ENCODE data around the gene PNMA6F.
"Not testable (repeated sequence)": the region's sequence is repeated elsewhere in the genome, so short reads cannot be mapped to it uniquely, and the experiment has no call there.

PNMA6F gene

DNA sequence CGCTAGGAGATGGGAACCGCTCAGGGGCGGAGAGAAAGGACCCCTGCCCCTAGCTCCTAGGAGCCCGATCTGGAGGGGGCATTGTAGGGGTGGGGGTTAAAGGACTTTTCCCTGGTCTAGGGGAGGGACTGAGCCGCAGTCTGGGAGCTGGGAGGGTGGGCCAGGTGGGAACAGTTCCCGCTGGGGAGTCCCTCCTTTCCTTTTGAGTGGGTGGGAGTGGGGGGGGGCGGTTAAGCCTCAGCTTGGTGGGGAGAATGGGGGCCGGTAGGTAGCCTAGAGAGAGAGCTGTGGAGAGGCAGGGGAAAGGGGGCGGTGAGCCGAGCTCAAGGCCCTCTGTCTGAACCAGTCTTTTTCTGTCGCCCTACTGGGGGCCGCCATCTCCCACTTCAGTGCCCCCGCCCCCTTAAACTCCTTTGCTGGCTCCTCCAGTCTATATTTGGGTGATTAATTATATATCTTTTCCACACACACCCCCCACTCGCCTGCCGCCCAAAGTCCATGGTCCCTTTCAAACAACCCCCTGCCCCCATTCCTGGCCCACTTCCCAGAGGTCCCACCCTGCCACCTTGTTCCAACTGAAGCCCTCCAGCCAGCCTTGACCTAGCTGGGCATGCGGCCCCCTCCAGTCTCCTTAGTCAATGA lies 13.2 kb upstream of the PNMA6F start:
- no peak for DNase-seq (ENCODE audit: low read depth)

DNA sequence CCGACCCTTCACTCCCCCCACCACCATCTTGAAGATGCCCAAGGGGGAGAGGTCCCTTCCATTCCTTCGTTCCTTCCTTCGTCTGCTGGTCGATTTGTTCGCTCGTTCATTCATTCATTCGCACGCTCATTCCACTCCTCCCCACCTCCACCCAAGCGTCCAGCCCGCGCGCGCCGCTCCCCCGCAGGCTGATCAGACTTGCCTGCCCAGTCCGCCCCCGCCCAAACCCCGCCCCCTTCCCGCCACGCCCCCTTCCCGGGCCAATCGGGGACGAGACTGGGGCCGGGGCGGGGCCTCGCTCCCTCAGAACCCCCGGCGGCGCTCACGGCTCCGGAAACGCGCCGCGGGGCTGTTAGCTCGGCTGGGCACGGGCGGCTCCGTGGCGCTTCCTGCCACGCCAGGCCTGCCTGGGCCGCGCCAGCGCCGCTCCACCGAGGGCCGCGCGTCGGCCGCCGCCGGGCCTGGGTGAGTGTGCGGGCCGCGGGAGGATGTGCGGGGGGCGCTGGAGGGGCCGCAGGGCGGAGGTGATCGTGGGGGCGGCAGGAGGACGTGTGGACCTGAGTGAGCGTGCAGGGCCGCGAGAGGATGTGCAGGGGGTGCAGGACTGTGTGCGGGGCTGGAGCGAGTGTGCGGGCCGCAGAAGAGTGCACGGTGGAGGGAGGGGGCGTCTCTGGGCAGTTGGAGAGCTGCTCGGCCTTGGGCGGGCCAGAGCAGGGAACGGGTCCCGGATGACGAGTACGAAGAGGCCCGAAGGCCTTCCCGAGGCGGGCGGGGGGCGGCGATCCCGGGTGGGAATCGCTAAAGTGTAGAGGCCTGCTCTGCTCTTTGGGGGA lies 12.5 kb upstream of the PNMA6F start, which contains the start of gene ZNF275:
Gene ZNF275, plus strand, starts transcription at position 333 of the 833 bp plus-strand sequence. CDS start 2,527 bp downstream, outside the sequence.
- DNase-seq (ENCODE audit: low read depth) = peak; percentile 76

DNA sequence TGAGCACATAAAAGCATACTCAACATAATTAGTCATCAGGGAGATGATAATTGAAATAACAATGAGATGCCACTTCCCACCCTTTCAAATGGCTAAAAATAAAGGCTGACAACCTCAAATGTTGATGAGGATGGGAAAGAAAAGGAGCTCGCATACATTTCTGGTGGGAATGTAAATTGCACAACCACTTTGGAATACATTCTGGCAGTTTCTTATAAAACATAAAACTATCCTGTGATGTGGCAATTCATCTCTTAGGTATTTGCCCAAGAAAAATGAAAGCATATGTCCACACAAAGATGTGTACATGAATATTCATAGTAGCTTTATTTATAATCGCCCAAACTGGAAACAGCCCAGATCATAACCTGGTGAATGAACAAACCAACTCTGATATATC lies 11.7 kb upstream of the PNMA6F start:
- no peak for DNase-seq (ENCODE audit: low read depth)

DNA sequence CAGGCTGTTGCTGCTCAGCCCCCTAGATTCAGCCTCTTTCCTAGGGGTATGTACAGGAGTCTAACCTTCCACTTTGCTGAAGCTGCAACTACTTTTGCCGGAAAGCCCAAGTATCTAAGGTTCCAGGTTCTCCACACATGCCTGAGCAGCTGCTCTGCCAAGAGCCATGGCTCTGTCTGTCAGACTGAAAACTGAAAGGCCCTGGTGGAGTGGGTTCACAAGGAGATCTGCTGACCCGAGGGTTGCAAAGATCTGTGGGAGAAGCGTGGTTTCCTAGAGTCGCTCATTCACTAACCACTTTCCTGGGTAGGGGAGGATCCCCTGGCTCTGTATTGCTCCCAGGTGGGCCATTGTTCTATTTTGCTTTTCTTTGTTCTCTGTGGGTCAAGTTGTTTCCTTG lies 6.0 kb upstream of the PNMA6F start:
- no peak for DNase-seq (ENCODE audit: low read depth)

DNA sequence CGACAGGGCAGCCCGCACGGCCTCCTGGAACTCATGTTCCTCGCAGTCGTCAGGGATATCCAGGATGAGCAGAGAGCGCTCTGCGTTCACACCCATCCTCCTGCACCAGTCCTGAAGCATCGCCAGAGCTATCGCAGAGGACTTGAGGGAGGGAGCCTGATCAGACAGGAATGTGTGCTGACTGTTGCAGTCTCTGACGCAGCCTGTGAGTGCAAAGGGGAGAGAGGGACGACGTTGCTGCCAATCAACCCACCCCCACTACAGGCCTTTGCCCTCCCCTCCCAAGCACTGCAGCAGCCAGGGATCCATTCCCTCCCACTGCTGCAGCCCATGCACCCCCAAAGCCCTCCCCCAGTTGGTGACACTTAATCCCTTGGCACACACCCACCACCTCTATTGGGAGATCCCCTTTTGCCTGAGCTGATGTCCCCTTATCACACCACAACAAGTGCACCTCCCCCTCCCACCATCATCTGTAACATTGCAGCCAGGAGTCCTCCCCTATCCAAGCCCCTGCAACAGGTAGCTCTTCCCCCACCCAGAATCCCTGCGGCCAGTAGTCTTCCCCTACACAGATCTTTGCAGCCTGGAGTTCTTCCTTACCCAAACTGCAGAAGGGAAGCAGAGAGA lies 897 bp downstream of the PNMA6F start:
- no peak for DNase-seq (ENCODE audit: low read depth)

DNA sequence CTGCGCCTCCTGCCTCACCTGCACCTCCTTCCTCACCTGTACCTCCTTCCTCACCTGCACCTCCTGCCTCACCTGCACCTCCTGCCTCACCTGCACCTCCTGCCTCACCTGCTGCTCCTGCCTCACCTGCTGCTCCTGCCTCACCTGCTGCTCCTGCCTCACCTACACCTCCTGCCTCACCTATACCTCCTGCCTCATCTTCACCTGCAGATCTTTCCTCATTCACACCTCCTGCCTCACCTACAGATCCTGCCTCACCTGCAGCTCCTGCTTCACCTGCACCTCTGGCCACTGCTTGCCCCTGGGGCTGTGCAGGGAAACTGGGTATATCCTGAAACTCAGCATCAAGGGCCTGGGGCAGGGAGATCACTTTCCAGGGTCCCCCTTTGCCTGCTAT lies 1.5 kb downstream of the PNMA6F start:
- DNase-seq (ENCODE audit: low read depth) = not testable (repeated sequence)

DNA sequence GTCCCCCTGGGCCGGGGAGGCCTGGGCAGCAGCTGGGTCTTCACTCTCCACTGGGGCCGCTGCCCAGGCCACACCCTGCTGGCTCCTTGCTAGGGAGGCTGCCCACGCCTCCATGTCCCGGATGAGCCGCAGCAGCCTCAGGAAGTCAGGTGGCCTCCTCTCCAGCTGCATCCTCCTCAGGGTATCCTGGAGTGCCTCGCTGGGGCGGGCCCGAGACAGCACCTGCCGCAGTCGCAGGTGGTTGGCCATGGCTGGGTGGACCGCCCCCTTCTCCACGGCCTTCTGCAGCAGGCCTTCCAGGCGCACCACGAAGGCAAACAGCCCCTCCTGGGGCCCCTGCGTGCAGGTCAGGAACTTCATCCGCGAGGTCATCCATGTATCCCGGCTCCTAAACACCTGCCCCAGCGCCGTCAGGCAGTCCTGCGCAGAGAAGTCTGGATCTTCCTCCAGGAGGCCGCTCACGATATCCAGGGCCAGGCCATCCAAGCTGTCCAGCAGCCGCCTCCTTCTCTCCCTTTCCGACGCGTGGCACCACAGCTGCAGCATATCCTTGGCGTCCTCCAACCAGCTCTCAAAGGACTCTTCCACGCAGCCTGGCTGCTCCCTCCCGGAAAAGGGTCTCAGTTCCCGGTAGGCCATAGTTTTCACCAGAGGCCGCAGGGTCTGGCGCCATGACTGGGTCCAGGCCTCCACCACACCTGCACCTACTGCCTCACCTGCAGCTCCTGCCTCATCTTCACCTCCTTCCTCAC lies 2.1 kb downstream of the PNMA6F start:
- no peak for DNase-seq (ENCODE audit: low read depth)

DNA sequence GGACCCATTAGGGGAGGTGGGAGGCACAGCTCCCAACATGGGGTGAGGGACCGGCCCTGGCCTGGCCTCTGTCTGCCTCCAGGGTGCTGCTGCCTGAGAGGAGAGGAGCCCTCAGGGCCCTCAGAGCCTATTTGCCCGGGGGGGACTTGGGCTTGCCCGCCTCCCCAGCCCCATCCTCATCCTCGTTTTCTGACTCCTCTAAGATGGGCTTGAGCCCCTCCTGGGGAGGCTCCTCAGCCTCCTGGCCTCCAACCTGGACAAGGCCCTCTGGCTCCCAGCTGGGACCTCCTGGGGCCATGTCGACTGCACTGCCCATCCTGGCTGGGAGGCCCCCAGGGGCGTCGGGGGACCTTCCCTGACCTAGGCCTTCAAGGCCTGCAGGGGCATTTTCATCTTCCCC lies 2.8 kb downstream of the PNMA6F start:
- DNase-seq (ENCODE audit: low read depth) = no peak

DNA sequence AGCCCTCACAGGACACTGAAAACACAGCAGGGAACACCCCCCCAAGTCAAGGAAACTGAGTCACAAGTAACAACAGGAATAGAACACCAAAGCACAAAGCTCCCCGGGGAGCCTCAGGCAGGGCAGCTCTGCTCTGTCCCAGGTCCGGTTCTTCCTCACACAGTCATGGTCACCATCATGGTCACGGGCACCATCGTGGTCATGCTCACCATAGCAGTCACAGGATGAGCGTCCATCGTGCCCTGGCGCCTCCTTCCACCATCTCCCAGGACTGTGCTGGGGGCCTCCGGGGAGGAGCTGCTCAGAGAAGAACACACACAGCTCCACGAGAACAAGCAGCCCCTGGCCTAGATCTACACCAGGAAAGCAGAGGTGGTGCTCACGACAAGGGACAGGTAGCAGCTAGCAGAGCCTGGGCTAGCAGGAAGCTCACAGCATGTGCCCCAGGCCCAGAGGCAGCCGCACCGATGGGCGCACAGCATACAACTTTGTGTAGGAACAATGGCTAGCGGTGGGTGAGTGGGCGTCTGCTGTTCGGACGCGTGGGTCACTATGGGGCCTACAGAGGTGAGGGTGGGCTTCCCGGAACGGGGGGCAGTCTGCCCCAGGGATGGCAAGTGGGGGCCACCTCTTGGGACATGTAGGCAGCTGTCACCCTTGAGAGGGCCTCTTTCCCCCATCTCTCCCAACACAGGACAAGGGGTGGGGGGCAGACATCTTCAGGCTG lies 3.4 kb downstream of the PNMA6F start:
- DNase-seq (ENCODE audit: low read depth) = no peak

DNA sequence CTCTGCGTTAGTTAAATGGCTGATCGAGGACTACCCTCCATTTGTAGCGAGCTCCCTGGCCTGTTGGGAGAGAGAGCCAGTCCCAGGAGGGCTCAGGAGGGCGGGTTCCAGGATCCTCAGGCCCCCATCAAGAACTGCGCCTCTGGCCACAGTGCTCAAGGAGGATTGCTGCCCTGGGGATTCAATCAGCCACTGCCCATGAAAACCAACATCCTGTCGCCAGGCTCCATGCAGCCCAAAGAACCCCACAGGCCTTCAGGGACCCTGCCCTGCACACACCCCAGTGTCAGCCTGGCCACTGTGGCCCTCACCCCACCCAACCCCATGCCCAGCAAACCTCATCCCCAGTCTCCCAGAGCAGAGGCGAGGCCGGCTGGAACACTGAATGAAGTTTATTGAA lies 4.3 kb downstream of the PNMA6F start:
- DNase-seq (ENCODE audit: low read depth) = no peak

DNA sequence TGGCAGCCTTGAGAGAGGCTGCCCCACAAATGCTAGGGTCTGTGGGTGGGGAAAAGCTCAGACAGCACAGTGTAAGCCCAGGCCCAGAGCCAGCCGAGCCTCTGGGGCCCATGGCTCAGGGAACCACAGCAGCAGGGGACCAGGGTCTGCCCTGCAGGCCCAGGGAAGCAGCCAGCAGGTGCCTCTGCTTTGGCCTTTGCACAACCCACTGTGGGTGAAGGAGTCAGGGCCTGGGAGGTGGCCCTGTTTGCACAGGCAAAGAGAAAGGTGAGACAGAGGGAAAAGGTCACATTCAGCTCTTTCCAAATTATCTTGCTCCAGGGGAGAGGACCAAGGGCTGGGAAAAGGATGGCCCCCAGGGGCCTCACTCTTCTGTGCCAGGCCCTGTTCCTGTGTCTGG lies 8.7 kb downstream of the PNMA6F start:
- DNase-seq (ENCODE audit: low read depth) = no peak

DNA sequence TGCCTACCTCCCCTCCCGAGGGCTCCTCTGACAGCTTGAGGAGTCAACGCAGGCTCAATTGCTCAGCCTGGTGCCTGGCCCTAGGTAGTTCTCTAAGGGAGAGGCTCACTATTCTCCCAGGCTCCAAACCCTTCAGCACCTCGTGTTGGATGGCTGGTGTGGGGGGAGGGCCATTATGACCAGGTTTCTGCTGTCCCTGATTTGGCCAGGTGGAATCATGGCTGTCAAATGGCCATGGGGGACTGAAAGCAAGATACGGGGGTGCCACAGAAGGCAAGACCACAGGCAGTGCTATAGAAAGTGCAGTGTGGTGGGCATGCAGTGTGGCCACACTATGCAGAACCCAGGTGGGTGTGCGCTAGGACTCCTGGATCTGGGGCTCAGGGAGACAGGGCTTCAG lies 9.5 kb downstream of the PNMA6F start:
- no peak for DNase-seq (ENCODE audit: low read depth)

DNA sequence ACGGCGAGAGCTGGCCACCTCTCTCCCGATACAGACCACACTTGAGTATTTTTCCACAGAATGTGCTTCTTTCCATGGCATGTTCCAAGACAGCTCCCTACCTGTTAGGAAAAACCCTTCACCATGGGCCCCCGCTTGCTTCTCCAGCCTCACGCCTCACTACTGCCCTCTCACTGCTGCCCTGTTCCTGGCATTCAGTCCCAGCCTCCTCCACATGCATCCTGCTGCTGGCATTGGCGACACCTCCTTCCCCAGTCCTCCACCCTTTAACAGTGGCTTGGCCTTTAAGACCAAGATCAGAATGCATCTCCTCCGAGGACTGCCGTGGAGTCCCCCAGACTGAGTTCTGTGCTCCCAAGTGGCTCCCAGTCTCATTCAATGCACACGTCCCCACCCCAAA lies 10.7 kb downstream of the PNMA6F start:
- no peak for DNase-seq (ENCODE audit: low read depth)

DNA sequence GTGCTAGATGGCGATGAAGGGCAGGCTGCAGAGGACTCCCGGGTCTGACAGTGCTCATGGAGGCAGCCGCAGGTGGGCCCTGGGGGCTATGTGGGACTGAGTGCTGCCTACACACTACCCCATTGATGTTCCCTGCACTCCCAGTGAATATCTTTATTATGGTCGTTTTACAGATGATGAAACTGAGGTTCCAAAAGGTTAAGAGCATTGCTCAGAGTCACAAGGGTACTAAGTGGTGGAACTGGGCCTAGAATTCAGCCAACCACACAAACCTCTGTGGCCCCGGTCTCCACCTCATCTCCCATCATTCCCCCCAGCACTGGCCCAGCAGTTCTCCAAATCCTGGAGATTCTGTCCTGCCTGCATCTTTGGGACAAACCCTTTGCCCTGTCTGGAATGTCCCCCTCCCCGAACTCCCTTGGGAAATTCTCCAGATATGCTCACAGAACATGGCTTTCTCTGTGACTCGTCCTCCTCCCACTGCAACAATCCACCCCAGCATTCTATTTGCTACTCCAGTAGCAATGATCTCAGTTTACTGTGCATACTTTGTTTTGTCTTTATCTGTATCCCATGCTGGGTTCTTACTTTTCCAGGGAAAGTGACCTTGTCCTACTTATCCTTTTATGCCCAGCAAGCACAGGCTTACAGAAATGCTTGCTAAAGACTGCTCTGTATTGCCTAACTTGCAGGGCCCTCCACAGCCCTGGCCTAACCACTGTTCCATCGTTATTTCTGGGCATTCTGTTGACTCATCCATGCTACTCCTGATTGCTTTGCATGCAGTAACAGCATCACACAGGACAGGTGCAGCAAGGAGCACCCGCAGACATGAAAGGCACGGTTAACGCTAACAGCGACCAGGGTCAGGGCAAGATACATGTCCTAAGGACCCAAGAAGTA lies 14.0 kb downstream of the PNMA6F start:
- no peak for DNase-seq (ENCODE audit: low read depth)

DNA sequence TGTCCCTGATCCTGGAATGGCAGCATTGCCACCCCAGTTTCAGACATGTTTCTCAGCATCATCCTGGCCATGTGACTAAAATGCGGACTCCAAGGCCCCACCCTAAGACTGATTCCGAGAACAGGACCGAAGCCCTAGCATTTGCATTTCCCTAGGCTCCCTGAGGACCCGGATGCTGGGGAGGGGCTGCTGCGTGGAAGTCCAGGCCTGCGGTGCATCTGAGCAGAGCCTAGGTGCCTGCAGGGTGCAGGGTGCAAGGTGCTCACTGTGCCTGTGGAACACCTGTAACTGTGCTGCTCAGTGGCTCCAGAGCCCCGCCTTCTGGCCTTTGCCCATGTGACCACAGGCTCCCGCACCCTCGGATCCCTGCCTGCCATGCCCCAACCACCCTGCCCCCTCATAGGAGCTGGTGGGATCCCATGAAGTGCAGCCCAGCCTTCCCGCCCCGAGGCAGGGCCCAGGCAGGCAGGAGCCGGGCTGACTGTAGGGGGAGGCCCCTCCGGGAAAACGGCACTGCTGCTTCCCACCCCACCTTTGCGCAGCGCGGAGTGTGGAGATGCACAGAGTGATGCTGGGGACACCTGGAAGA lies 14.9 kb downstream of the PNMA6F start:
- no peak for DNase-seq (ENCODE audit: low read depth)

DNA sequence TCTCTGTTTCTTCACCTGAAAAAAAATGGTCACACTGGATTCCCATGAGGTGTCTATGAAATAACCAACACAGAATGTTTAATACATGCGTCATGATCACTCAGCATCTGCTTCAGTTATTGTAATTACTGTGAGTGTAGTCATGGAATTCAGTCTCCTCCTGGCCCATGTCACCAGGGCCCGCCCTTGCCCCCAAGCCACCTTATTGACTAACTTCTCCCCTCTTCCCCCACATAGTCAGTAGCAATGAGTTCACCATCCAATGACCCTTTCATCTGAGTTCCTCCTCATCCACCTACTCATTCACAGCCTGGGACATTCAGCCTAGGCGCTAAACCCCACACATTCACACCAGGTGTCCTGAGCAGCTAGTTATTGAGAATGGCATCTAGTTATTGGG lies 15.6 kb downstream of the PNMA6F start:
- DNase-seq (ENCODE audit: low read depth) = no peak

DNA sequence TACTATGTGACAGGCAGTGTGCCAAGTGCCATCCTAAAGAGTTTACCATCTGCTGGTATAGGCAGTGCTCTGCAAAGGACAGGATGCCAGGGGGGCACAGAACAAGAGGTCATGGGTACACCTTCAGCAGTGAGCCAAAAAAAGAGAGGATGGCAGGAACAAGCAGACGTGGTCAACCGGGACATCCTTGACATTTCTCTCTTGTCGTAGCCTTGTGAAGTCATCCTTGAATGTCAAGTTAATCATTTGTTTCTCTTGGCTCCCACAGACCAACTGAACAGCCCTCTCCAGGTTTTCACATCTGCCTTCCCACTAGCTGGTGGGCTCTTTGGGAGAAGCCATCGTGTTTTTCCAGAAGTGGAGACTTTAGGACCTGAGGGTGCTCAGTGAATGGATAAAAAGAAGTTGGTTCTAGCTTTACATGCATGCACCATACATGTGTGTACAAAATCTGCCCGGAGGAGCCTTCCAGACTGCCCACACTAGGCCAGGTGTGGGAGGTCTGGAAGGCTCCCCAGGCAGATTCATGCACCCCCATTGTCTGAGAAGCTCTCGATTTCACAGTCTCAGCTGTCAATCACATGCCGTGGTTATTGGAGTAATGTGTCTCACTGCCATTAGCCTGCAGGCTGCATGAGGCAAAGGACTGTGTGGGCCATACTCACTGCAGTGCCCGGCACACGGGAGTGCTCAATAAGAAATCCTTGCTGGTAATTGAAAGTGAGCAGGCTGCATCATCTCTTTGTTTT lies 16.4 kb downstream of the PNMA6F start:
- DNase-seq (ENCODE audit: low read depth) = no peak

DNA sequence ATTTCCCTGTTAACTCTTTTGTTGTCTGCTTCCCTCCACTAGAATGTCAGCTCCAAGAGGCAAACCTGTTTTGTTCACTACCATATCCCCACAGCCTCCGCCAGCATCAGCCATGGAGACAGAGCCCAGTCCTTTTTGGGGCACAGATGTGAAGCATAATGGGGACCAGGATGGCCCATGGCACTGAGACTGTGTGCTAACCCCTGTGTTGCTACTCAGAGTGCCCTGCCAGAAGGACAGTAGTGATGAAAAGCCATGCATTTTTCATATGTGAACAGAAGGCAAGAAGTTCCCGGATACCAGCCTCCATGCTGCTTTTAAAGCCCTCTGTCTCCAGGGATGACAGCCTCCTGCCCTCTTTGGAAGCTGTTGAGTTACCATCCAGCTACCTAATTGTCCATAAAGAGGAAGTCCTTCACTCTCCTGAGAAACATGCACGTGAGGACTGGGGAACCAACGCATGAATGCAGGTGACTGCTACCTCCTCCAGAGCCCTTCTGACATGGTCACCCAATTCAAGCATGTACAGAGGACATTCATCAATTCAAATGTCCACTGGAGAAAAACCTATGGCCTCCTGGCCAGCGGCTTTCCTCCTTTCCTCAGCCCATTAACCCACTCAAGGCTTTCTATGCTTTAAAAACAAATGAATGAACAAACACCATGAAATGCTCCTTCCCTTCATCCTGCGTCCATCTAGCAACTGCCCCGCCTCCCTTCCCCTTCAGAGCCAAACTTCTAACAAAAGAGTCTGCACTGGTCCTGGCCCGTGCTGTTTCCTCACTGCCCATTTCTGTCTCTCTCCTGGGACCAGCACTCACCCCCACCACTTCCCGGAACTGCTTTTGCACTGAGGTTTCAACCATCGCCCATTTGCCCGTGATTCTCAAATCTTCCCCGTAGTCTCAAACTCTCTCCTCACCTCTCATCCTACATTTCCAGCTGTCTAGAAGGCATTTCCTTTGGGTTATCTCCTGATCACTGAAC lies 18.0 kb downstream of the PNMA6F start:
- no peak for DNase-seq (ENCODE audit: low read depth)

Measured in activated T-cell treated with anti-CD3 and anti-CD28 coated beads for 48 hours (primary cell).